Measurements from ENCODE around the gene FBN3.

Gene FBN3

GRCh38 chr19:8021374-8021773 lies 128.0 kb downstream of the FBN3 start:
- Mint-ChIP-seq H3K4me3 (no peak overlapping the region), H3K9me3 (ENCODE audit: low read depth) (no peaks in the 10 kb centered on the region), H3K36me3 (no peaks in the 10 kb centered on the region), H3K27ac (no peak overlapping the region), H3K27me3 (no peaks in the 10 kb centered on the region), H3K4me1 (ENCODE audit: low read depth) (peaks cover 2% of the 10 kb centered on the region)

GRCh38 chr19:8020681-8021080 lies 128.7 kb downstream of the FBN3 start:
- H3K27me3 Mint-ChIP-seq = no peaks in the 10 kb centered on the region
- no peaks in the 10 kb centered on the region for H3K9me3 Mint-ChIP-seq (ENCODE audit: low read depth)
- H3K4me1 Mint-ChIP-seq (ENCODE audit: low read depth) = peaks cover 2% of the 10 kb centered on the region
- H3K4me3 Mint-ChIP-seq = no peak overlapping the region
- H3K36me3 Mint-ChIP-seq = no peaks in the 10 kb centered on the region
- no peak overlapping the region for H3K27ac Mint-ChIP-seq

GRCh38 chr19:8017808-8018207 lies 131.6 kb downstream of the FBN3 start:
- H3K9me3 Mint-ChIP-seq (ENCODE audit: low read depth) = no peaks in the 10 kb centered on the region
- H3K36me3 Mint-ChIP-seq = no peaks in the 10 kb centered on the region
- H3K4me1 Mint-ChIP-seq (ENCODE audit: low read depth) = peaks cover 2% of the 10 kb centered on the region
- no peaks in the 10 kb centered on the region for H3K27me3 Mint-ChIP-seq
- H3K4me3 Mint-ChIP-seq = no peak overlapping the region
- no peak overlapping the region for H3K27ac Mint-ChIP-seq
